ENCODE data around the gene EIF3B. TPM values are rescaled to one million over a fixed set of nuclear protein-coding genes. Genes with fewer than 3 reads are reported as not detected.
"Not testable (repeated sequence)": the region's sequence is repeated elsewhere in the genome, so short reads cannot be mapped to it uniquely, and the experiment has no call there.

EIF3B gene
- polyA plus RNA-seq, 3 donors, result 64.8 to 130 (median 74.6) TPM

GRCh38 chr7:2332606-2333231 lies 21.9 kb upstream of the EIF3B start:
- H3K27ac ChIP-seq (ENCODE audit: low read depth, low read length), result not testable (repeated sequence)
- WGBS, 3 donors, result 89 to 94% (median 93%) methylated on average over 4 of the region's 4 CpGs

- H3K27ac ChIP-seq (ENCODE audit: low read depth, low read length), result no peak overlapping the region
- 94 to 95% (median 95%) methylated on average over 20 of the region's 20 CpGs for WGBS, 3 donors
Measured at GRCh38 chr7:2336626-2337299, 17.9 kb upstream of the EIF3B start.

- H3K27ac ChIP-seq (ENCODE audit: low read depth, low read length), result not testable (repeated sequence)
- 76 to 88% (median 83%) methylated on average over 15 of the region's 15 CpGs for WGBS, 3 donors
Measured at GRCh38 chr7:2347351-2348063, 7.1 kb upstream of the EIF3B start.

- no peak overlapping the region for H3K27ac ChIP-seq (ENCODE audit: low read depth, low read length)
- 81 to 86% (median 83%) methylated on average over 9 of the region's 9 CpGs for WGBS, 3 donors
Measured at GRCh38 chr7:2350055-2350454, 4.6 kb upstream of the EIF3B start.

- no peak overlapping the region for H3K27ac ChIP-seq (ENCODE audit: low read depth, low read length)
- WGBS, 3 donors, result 84 to 94% (median 88%) methylated on average over 12 of the region's 12 CpGs
Measured at GRCh38 chr7:2350861-2351260, 3.8 kb upstream of the EIF3B start.

- WGBS, 3 donors, result 54 to 63% (median 55%) methylated on average over 22 of the region's 22 CpGs
- H3K27ac ChIP-seq (ENCODE audit: low read depth, low read length), result no peak overlapping the region
Measured at GRCh38 chr7:2353113-2353935, 1.3 kb upstream of the EIF3B start.

- peak overlapping the region; percentile 96 for H3K27ac ChIP-seq (ENCODE audit: low read depth, low read length)
- 0 to 1% (median 1%) methylated on average over 26 of the region's 26 CpGs for WGBS, 3 donors
Measured at GRCh38 chr7:2353936-2354185, 766 bp upstream of the EIF3B start.

GRCh38 chr7:2354939-2355704 lies 495 bp downstream of the EIF3B start:
- H3K27ac ChIP-seq (ENCODE audit: low read depth, low read length), result peak overlapping the region; percentile 96
- WGBS, 3 donors, result 0% methylated on average over 61 to 92 of the region's 92 CpGs

- no peak overlapping the region for H3K27ac ChIP-seq (ENCODE audit: low read depth, low read length)
- WGBS, 3 donors, result 0 to 6% (median 5%) methylated on average over 9 of the region's 9 CpGs
Measured at GRCh38 chr7:2355705-2356008, 1.0 kb downstream of the EIF3B start.

GRCh38 chr7:2357165-2357564 lies 2.5 kb downstream of the EIF3B start:
- WGBS, 3 donors, result 49 to 75% (median 71%) methylated on average over 8 of the region's 8 CpGs
- no peak overlapping the region for H3K27ac ChIP-seq (ENCODE audit: low read depth, low read length)

GRCh38 chr7:2357571-2357970 lies 2.9 kb downstream of the EIF3B start:
- 41 to 67% (median 43%) methylated on average over 6 of the region's 6 CpGs for WGBS, 3 donors
- no peak overlapping the region for H3K27ac ChIP-seq (ENCODE audit: low read depth, low read length)

- WGBS, 3 donors, result 58 to 62% (median 59%) methylated on average over 8 of the region's 8 CpGs
- H3K27ac ChIP-seq (ENCODE audit: low read depth, low read length), result no peak overlapping the region
Measured at GRCh38 chr7:2358968-2359527, 4.4 kb downstream of the EIF3B start.

GRCh38 chr7:2359610-2360009 lies 5.0 kb downstream of the EIF3B start:
- no peak overlapping the region for H3K27ac ChIP-seq (ENCODE audit: low read depth, low read length)
- WGBS, 3 donors, result 82 to 84% (median 84%) methylated on average over 11 of the region's 11 CpGs

- no peak overlapping the region for H3K27ac ChIP-seq (ENCODE audit: low read depth, low read length)
- WGBS, 3 donors, result 46 to 75% (median 73%) methylated on average over 6 of the region's 6 CpGs
Measured at GRCh38 chr7:2360796-2361195, 6.2 kb downstream of the EIF3B start.

GRCh38 chr7:2362385-2363088 lies 7.9 kb downstream of the EIF3B start:
- 89 to 94% (median 92%) methylated on average over 27 of the region's 27 CpGs for WGBS, 3 donors
- H3K27ac ChIP-seq (ENCODE audit: low read depth, low read length), result no peak overlapping the region

- 95 to 97% (median 97%) methylated on average over 10 of the region's 10 CpGs for WGBS, 3 donors
Measured at GRCh38 chr7:2369139-2369538, 14.5 kb downstream of the EIF3B start.

GRCh38 chr7:2371329-2371728 lies 16.7 kb downstream of the EIF3B start:
- 83 to 95% (median 90%) methylated on average over 8 of the region's 8 CpGs for WGBS, 3 donors
- no peak overlapping the region for H3K27ac ChIP-seq (ENCODE audit: low read depth, low read length)

More at GRCh38 chr7:2369139-2369538, 14.5 kb downstream of the EIF3B start:
- H3K27ac ChIP-seq (ENCODE audit: low read depth, low read length), result no peak overlapping the region

- H3K27ac ChIP-seq (ENCODE audit: low read depth, low read length), result no peak overlapping the region
- WGBS, 3 donors, result 87 to 92% (median 91%) methylated on average over 14 of the region's 14 CpGs
Measured at GRCh38 chr7:2372724-2373123, 18.1 kb downstream of the EIF3B start.

All from adipose tissue (tissue), 3 donors.